Endothelial cell of umbilical vein (primary cell): ENCODE data around the gene KIR2DL3. TPM values are rescaled to one million over a fixed set of nuclear protein-coding genes. Genes with fewer than 3 reads are reported as not detected.
"Not testable (repeated sequence)": the region's sequence is repeated elsewhere in the genome, so short reads cannot be mapped to it uniquely, and the experiment has no call there.

Source experiments
- BruUV-seq: library from RNA; stranded (reverse); fragments of 400-500 nt; replicated peaks from 2 replicates; lab custom pipeline; 2021; lab: Mats Ljungman, UMichigan
- CTCF ChIA-PET: fragments of 300-600, 350-600 bp; sonication (Branson Sonifier 250); formaldehyde crosslinking; loops from one replicate; lab custom pipeline; 2021; ENCODE audit warnings: antibody characterized with exemption, inconsistent platforms; lab: Charles Lee
- POLR2A ChIA-PET: fragments of 300-600, 350-600 bp; sonication (Branson Sonifier 250); formaldehyde crosslinking; loops from one replicate; lab custom pipeline; 2021; ENCODE audit warnings: antibody characterized with exemption, inconsistent platforms; lab: Charles Lee
- DNase-seq: peaks from one replicate; pipeline ENCODE4 v3.0.0-alpha.2; 2011; ENCODE audit warnings: low read depth, low spot score
- FAIRE-seq: peaks from 2 replicates; lab custom pipeline; 2011; peaks lifted over from hg19 to GRCh38; lab: Jason Lieb, UNC
- H2AFZ ChIP-seq: 2 replicates; pipeline ENCODE4 v1.6.0; 2012; ENCODE audit warnings: low read depth, low read length, control low read depth, inconsistent platforms
- H3K27ac ChIP-seq: 2 replicates; pipeline ENCODE4 v1.5.1; 2011; ENCODE audit warnings: low read depth, mild to moderate bottlenecking, control low read depth, low read length, moderate library complexity; ENCODE audit not compliant: insufficient read depth
- H3K27me3 ChIP-seq, 2 experiments: 2 replicates each; pipeline versions ENCODE4 v1.6.0 to v1.6.1; 2011; ENCODE audit warnings: low read length in 2 of 2, mixed read lengths in 1 of 2; ENCODE audit not compliant: control insufficient read depth in 2 of 2, insufficient read depth in 2 of 2
- H3K36me3 ChIP-seq, 2 experiments: 2 replicates in 1 of 2; 3 replicates in 1 of 2; pipeline ENCODE4 v1.5.1; 2011; ENCODE audit warnings: low read length in 2 of 2, mild to moderate bottlenecking in 1 of 2, moderate library complexity in 1 of 2; ENCODE audit not compliant: control insufficient read depth in 2 of 2, insufficient read depth in 2 of 2; ENCODE audit errors: extremely low read depth in 1 of 2
- H3K4me1 ChIP-seq: 3 replicates; pipeline ENCODE4 v1.5.1; 2011; ENCODE audit warnings: mild to moderate bottlenecking, low read length; ENCODE audit not compliant: control insufficient read depth, insufficient read depth; ENCODE audit errors: extremely low read depth
- H3K4me2 ChIP-seq: 2 replicates; pipeline ENCODE4 v1.6.1; 2011; ENCODE audit warnings: low read length, control low read depth, mixed read lengths; ENCODE audit not compliant: insufficient read depth
- H3K4me3 ChIP-seq, 3 experiments: fragments of 200-600 bp in 1 of 3; sonication (generic), shearing (Covaris generic) in 1 of 3; replicated peaks in 1 of 3; 2 replicates each; pipeline ENCODE4 v1.5.1; 2011 to 2016; ENCODE audit warnings: control low read depth in 3 of 3, low read length in 3 of 3, mild to moderate bottlenecking in 2 of 3, inconsistent platforms in 1 of 3, low read depth in 1 of 3, moderate library complexity in 1 of 3; ENCODE audit not compliant: insufficient read depth in 1 of 3
- H3K79me2 ChIP-seq: 2 replicates; pipeline ENCODE4 v1.6.0; 2012; ENCODE audit warnings: low read length, inconsistent platforms; ENCODE audit not compliant: control insufficient read depth, insufficient read depth
- H3K9ac ChIP-seq: replicated peaks from 2 replicates; pipeline ENCODE3; 2011; ENCODE audit warnings: low read length, control low read depth; ENCODE audit not compliant: insufficient read depth; ENCODE audit errors: extremely low read depth
- H3K9me1 ChIP-seq: replicated peaks from 3 replicates; pipeline ENCODE4 v1.6.0; 2011; ENCODE audit warnings: mild to moderate bottlenecking, low read length; ENCODE audit not compliant: control insufficient read depth, insufficient read depth; ENCODE audit errors: extremely low read depth
- H3K9me3 ChIP-seq: replicated peaks from 2 replicates; pipeline ENCODE4 v1.5.1; 2012; ENCODE audit warnings: low read length, inconsistent platforms; ENCODE audit not compliant: control insufficient read depth, insufficient read depth
- H4K20me1 ChIP-seq: replicated peaks from 2 replicates; pipeline ENCODE3; 2011; ENCODE audit warnings: mild to moderate bottlenecking, low read length; ENCODE audit not compliant: control insufficient read depth, insufficient read depth; ENCODE audit errors: extremely low read depth
- CTCF ChIP-seq, 2 donors: IDR thresholded peaks; 1 replicate in 1 of 2; 2 replicates in 1 of 2; pipeline ENCODE4 v1.5.1; 2011; ENCODE audit warnings: low read length in 2 of 2, mild to moderate bottlenecking in 2 of 2, moderate library complexity in 2 of 2, control low read depth in 1 of 2, inconsistent platforms in 1 of 2, low read depth in 1 of 2; ENCODE audit not compliant: insufficient read depth in 1 of 2; ENCODE audit errors: extremely low read depth in 1 of 2
- EZH2 ChIP-seq: IDR thresholded peaks from 2 replicates; pipeline ENCODE4 v1.6.1; 2012; ENCODE audit warnings: borderline replicate concordance, low read depth, mild to moderate bottlenecking, moderate library complexity, low read length, inconsistent platforms; ENCODE audit not compliant: severe bottlenecking
- MYC ChIP-seq: IDR thresholded peaks from one replicate; pipeline ENCODE4 v1.6.1; 2011; ENCODE audit warnings: mild to moderate bottlenecking, low read depth, low read length
- POLR2AphosphoS5 ChIP-seq: IDR thresholded peaks from 2 replicates; pipeline ENCODE4 v1.6.1; 2012; ENCODE audit warnings: low read depth, mild to moderate bottlenecking, control low read depth, low read length, moderate library complexity; ENCODE audit not compliant: insufficient read depth
- dilution Hi-C: fragments of 300-500 bp; cut with MboI; formaldehyde crosslinking; loops from one replicate; pipeline ENCODE4 v1.15.0; 2019; ENCODE audit warnings: low sequenced_read_pairs; ENCODE audit not compliant: extremely low pct_ligation_motif_present
- intact Hi-C: fragments of 100-400 bp; cut with micrococcal nuclease; formaldehyde crosslinking; loops from one replicate; pipeline ENCODE4 v1.10.0; 2022
- polyA plus RNA-seq, 4 experiments: library from polyadenylated mRNA; depleted of rRNA in 3 of 4; stranded (reverse) in 3 of 4; unstranded in 1 of 4; fragments of >200 nt; gene quantifications; 2 replicates each; pipeline versions ENCODE4 v1.2.1 to v1.2.3, GENCODE V29; 2011 to 2012; ENCODE audit warnings: missing spikeins in 1 of 4
- total RNA-seq: library from RNA; stranded (reverse); gene quantifications from 2 replicates; pipeline ENCODE4 v1.2.3, GENCODE V29; 2021

The KIR2DL3 gene
- total and polyA plus RNA-seq, 2 donors (not counting 3 experiments of a cell fraction or from before 2014, with no cell fraction given): not detected

- Histone ChIP-seq H3K4me3 (no peak overlapping the region), H3K4me2 (no peak overlapping the region), H3K27me3 (no peaks in the 10 kb centered on the region), H3K9me3 (no peaks in the 10 kb centered on the region), H3K79me2 (no peaks in the 10 kb centered on the region), H3K36me3 (no peaks in the 10 kb centered on the region), H3K9ac (no peak overlapping the region), H3K9me1 (no peaks in the 10 kb centered on the region), H3K4me1 (no peaks in the 10 kb centered on the region), H4K20me1 (no peaks in the 10 kb centered on the region), H3K27ac (no peak overlapping the region), H2AFZ (no peak overlapping the region)
- intact Hi-C loops: no loop called here
- DNase-seq: no peak
- POLR2A ChIA-PET: no interaction called here
- FAIRE-seq: no peak
- no TSS peak for BruUV-seq
- no peak for TF ChIP-seq EZH2
- no peak for TF ChIP-seq CTCF (IDR thresholded peaks at IDR 0.05; ENCODE audit: extremely low read depth in 1 of 2, insufficient read depth in 1 of 2, low read depth in 1 of 2, low read length in 2 of 2)
- no peak for TF ChIP-seq POLR2AphosphoS5
- TF ChIP-seq MYC: no peak
- dilution Hi-C loops: no loop called here
- CTCF ChIA-PET: no interaction called here
Measured at GRCh38 chr19:54739587-54740497, 1.5 kb downstream of the KIR2DL3 start.

- H3K4me1 ChIP-seq, H4K20me1 ChIP-seq, H3K27me3 ChIP-seq, intact Hi-C loops, FAIRE-seq, POLR2A ChIA-PET, H3K36me3 ChIP-seq, H2AFZ ChIP-seq, H3K79me2 ChIP-seq, dilution Hi-C loops, H3K9ac ChIP-seq, DNase-seq, H3K4me2 ChIP-seq, H3K9me1 ChIP-seq, BruUV-seq, H3K9me3 ChIP-seq, H3K27ac ChIP-seq, H3K4me3 ChIP-seq, CTCF ChIA-PET: not testable (repeated sequence)
Measured at GRCh38 chr19:54741950-54742349, 3.6 kb downstream of the KIR2DL3 start.

GRCh38 chr19:54744080-54744479, 5.8 kb downstream of the KIR2DL3 start:
- H4K20me1 ChIP-seq, FAIRE-seq, H3K27me3 ChIP-seq, H3K9me3 ChIP-seq, H3K9ac ChIP-seq, CTCF ChIA-PET, DNase-seq, H3K9me1 ChIP-seq, H2AFZ ChIP-seq, dilution Hi-C loops, H3K79me2 ChIP-seq, intact Hi-C loops, H3K4me3 ChIP-seq, POLR2A ChIA-PET, BruUV-seq, H3K4me1 ChIP-seq, H3K27ac ChIP-seq, H3K36me3 ChIP-seq, H3K4me2 ChIP-seq: not testable (repeated sequence)
